T47D (cell line): ENCODE data around the gene DSEL.

Experiments used
- DNase-seq, 2 experiments: peaks; one replicate each; pipeline versions ENCODE4 v3.0.0 to v3.0.0-alpha.2; 2011 to 2012; ENCODE audit warnings: low read depth in 1 of 2, low spot score in 1 of 2
- JUND ChIP-seq: IDR thresholded peaks from 2 replicates; pipeline ENCODE4 v1.6.1; 2012; ENCODE audit warnings: low read depth
- in situ Hi-C: cut with HindIII; loops from 2 replicates; pipeline ENCODE4 v1.10.0; 2016; ENCODE audit warnings: low sequenced_read_pairs, low pct_unique_long_range_greater_than_20kb

The DSEL gene

DNA sequence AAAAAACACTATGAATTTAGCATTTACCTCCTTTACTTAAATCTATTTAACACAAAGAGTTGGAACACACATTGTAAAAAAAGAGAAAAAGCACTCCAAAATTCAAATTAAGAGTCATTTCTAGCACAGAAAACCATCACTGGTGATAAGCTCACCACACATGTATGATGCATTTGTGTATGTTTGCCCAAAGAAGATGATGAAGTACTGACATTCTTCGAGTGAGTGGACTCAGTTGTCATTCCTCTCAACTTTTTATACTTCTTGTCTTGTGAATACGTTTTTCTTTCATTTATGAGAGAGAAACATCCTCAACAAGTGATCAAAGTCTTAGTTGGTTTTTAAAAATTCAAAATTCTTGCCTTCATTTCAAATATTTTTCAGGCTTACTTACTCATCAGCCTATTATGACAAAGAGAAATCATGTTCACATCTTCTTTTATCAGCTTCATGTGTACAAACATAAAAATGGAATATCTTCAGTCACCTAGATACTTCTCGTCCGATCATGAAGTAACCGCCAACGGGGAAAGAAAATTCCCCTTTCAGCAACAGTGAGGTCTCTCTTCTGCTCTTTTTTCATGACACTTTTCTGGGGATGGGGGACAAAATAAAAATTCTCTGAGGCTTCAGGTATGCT, 1.5 kb downstream of the DSEL start:
- DNase-seq: no peak
- in situ Hi-C loops: no loop called here
- no peak for TF ChIP-seq JUND

DNA sequence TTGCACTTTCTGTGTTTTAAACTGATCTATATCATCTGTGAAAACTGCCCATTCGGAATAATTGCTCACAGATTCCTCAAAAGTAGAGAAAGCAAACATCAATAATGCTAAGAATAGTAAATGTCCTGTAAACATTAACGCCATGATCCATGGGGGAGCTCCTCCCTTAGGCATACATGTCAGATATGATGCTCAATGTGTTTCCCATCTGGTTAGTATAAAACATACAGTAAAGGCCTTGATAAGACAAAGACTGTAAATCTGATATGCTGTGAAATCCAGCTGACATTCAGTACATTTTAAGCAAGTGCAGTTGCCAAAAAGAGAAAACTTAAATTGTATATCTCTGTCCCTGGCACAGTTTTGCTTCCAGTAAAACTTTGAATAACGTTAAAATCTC, 2.1 kb downstream of the DSEL start:
- no peak for DNase-seq
- in situ Hi-C loops: no loop called here
- no peak for TF ChIP-seq JUND

DNA sequence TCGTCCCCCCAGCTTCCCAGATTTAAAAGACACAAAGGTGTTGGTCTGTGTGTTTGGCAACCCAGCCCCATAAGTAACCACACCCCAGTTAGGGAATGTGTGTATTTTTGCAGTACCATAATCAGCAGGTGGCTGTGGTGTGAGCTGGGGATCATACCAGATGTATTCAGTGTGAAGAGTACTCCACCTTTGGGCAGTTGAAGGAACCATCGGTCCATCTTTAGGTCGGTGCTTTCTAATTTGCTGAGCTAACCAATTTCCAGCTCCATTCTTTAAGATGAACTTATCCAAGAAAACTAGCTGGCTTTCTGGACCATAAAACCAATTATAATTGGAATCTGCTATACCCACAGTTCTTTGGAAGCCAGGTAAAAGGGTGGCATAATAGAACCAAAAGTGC, 3.2 kb downstream of the DSEL start:
- in situ Hi-C loops: no loop called here
- peak in 1 of 2 experiments; percentile 58 for DNase-seq
- no peak for TF ChIP-seq JUND

DNA sequence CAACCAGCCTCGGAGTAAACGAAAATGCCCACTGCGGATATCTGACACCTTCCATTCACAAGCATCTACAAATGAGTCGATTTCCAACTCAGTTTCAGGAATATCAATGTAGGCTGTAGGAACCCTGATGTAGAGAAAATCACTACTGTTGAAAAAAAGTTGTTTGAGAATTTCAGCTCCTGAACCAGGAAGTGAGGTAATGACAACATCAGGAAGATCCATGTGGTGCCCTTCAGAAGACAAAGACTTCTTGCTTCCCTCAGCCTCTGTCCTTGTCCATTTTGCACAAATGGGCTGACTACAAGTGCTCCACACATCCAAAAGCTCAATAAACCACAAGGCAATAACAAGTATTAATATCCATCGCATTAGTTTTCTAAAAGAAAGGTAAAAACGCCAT, 4.7 kb downstream of the DSEL start:
- no peak for DNase-seq
- TF ChIP-seq JUND: no peak
- in situ Hi-C loops: no loop called here

DNA sequence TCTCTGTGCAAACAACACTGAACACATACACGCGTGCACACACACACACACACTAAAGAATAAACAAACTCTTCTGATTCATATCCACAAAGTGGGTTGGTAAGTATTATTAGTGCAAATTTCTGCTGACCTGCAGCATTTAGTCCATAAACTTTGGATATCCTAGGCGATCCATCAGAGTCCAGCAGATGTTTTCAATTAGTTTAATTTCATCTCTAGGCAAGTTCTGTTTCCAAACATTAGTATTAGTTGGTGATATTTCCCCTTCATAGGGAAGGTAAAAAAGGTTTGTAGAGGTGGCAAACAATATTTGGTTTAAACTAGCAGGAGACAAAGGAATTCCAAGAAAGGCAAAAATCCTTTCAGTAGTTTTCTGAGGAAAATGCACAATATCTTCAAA, 5.7 kb downstream of the DSEL start:
- no peak for DNase-seq
- in situ Hi-C loops: no loop called here
- no peak for TF ChIP-seq JUND

DNA sequence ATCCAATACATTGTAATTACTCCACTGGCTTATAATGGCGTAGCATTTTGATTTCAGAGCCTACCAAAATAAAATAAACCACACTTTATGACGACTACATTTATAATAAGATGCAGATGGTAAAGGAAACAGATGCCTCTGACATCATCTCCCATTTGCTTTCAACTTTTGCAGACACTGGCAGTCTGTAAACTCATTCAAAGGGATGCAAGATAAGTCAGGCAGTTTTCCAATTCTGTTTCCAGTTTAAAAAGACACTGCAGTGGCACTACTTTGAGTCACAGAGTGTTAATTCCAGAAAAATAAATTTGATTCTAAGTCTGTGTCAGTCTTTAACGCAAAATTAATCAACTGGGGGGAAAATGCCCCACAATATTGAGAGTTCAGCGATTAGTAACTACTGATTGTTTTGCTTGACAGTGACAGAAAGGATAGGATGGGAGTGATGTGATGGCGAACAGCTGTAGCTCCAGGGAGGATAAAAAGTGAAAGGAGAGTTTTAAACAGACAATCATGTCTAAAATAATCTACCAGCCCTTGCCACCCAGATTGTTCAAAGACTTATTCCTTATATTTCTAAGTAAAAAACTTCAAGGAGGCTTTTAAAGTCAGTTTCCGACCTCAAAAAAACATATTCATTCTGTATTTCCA, 6.7 kb downstream of the DSEL start:
- no peak for TF ChIP-seq JUND
- no peak for DNase-seq
- in situ Hi-C loops: no loop called here

DNA sequence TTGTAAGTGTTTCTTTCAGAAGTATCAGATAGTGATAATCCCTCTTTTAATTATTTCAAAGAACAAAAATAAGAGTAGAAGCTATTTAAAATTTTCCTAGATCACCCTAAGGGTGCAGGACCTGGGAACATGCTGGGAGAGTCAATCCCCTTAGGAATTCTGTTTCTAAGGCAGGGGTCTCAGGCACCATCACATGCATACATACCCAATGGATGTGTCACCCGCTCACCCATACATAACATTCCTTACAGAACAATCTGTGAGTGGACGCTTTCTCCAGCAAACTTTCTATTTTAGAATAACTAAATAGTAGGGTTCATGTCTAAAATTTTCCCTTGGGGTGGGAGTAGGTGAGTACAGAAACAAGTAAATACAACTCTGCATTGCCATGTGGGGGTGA, 8.4 kb downstream of the DSEL start:
- no peak for TF ChIP-seq JUND
- DNase-seq: no peak
- in situ Hi-C loops: no loop called here

DNA sequence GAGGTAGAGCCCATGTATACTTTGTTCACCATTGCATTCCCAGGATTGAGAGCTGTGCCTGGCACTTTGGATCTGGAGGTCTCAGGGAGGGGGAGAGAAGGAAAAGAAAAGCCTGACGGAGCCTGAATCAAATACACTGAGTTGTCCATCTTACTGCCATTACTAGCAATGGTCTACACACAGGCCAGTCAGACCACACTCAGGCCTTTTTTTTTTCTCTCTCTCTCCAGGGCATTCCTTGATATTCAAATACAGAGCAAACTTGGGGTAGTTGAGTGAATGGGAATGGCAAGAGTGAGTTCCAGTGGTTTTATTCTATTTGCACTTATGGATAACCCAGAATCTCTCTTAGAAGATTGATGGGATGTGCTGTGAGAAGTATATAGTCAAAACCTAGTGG, 11.8 kb downstream of the DSEL start:
- in situ Hi-C loops: no loop called here
- no peak for DNase-seq
- no peak for TF ChIP-seq JUND

DNA sequence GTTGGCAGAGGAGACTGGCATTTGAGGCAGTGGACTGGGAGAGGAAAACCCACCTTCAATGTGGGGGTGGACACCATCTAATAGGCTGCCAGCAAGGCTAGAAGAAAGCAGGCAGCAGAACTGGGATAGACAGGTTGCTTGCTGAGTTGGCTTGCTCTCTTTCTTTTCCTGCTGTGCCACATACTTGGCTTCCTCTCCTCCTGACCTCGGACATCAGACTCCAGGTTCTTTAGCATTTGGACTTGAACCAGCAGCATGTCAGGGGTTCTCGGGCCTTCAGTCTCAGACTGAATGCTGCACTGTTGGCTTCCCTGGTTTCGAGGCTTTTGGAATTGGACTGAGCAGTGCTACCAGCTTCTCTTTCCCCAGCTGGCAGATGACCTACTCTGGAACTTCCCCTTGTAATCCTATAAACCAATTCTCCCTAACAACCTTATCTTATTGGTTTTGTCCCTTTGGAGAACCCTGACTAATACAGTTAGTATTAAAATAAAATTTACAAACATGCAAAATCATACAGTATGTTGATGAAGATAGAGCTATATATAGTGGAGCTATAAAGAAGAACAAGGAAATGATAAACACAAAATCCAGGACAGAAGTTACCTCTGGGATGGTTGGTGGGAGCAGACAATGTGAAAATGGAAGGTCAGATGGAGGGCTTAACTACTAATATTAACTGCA, 15.9 kb downstream of the DSEL start:
- in situ Hi-C loops: no loop called here
- TF ChIP-seq JUND: no peak
- no peak for DNase-seq

DNA sequence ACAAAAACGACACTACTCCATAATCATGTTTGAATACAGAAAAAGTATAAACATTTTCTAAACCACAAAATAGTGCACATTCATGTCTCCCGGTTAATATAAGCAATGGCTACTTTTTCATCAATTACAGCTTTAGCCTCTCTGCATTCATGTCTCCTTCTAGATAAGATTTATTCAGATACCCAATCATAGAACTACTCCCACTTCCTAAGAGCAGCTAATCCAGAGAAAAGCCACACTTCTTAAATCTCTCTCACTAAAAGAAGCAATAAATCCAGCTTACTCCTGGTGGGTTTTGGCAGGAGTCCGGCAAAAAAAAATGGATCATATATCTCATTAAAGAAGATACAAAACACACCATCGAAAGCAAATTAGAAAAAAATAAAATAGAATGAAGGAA, 20.1 kb downstream of the DSEL start:
- no peak for TF ChIP-seq JUND
- in situ Hi-C loops: no loop called here
- DNase-seq: no peak

DNA sequence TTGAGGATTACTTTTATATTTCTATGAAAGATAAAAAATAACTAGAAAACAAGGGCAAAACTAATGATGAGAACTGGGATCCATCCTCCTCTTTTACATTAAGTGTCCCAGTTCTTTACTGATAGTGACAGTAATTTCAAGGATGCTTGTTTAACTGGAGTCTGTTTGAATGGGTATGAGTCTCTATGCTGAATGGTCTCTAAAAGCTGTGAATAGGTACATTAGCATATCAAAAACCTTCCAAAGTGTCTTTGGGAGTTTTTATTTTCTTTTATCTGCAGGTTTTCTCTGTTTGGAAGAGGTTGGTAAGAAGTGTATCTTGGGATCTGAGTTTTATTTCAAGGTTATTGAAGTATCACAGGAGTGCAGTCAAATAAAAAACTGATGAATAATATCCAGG, 30.0 kb downstream of the DSEL start:
- no peak for TF ChIP-seq JUND
- in situ Hi-C loops: no loop called here
- DNase-seq: no peak

DNA sequence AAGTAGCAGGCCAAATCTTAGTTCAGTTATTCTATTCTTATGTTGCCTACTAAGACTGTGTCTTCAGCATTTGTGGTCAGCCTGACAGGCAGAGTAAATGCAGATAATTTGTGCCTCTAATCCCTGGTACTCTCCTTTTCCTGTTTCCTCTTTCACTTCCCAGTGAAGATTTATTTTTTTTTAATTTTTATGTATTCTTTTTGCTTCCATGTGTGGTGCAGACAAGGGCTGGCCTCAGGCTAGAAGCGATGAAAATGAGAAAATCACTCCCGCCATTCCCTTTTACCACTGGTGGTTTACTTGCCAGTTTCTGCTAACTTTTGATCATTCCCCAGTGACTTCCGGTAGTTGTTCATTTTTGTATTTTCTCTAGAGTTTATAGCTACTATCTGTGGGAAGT, 30.9 kb downstream of the DSEL start:
- in situ Hi-C loops: no loop called here
- no peak for TF ChIP-seq JUND

DNA sequence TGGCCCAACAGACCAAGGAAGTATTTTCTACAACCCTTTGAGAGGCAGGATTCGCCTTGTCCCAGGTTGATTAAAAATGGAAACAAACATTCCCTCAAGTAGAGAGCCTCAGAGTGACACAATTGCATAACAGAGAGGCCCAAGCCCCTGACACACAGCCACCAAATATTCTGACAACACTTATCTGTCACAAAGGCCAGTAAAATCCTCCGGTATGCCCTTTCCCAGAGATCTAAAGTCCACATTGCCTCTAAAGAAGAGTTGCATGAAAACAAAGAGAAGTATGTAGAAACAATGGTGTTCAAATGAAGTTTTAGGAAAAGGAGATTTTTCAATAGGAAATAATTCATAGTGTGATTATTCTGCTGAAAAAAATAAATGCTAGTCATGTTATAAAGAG, 32.1 kb downstream of the DSEL start:
- no peak for DNase-seq
- TF ChIP-seq JUND: no peak
- in situ Hi-C loops: no loop called here

More for the DNA sequence above, 30.9 kb downstream of the DSEL start:
- no peak for DNase-seq

DNA sequence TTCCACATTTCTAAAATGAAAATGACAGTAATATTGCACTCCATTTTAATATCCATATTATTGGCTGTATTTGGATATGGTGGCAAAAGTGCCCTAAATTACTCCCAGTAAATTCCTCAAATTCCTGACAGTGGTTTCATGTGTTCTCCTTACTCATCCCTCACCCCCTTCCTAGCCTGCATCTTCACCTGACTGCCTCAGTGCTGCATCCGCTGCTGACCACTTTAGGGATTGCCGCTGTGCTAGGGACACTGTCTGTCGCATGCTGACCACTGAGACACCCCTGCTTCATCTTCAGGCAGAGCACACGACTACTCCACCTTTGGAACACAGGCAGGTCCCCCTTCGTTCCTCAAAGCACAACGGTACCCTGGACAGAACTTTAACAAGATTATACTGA, 32.6 kb downstream of the DSEL start:
- no peak for TF ChIP-seq JUND
- DNase-seq: no peak
- in situ Hi-C loops: no loop called here
